ENCODE measurements around the gene STN1. TPM values are rescaled to one million over a fixed set of nuclear protein-coding genes. Genes with fewer than 3 reads are reported as not detected.
A peak's percentile ranks its signal among the peaks of the same experiment; 100 is the strongest.

Gene STN1
- total and polyA plus RNA-seq, 2 of the 4 experiments (the other 2 are of a cell fraction), result 17.8 to 32.3 TPM

DNA sequence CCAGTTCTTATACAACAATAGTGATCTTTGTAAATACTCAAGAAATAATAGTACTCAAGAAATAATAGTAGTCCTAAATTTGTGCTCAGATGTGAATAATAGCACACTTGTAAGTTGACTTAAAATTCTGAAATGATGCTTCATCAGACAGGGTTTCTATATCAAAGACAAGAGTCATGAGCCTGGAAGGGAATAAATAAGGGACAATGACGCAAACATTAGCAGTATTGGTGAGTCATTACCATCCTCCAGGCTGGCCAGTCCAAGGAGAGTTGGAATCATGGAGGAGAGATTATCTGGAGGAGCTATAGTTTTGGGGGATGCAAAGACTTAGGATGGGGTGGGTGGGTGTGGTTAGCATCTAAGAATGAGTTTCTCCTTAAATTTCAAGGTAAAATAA lies 56.5 kb downstream of the STN1 start:
- Histone ChIP-seq H2AK5ac (ENCODE audit: low read depth, low read length) (no peak overlapping the region), H3K14ac (replicated peaks; ENCODE audit: low read depth, low read length) (no peak overlapping the region), H4K5ac (ENCODE audit: low read depth, low read length) (no peak overlapping the region), H3K4me1 (ENCODE audit: control insufficient read depth, insufficient read depth, low read length) (no peaks in the 10 kb centered on the region), H3K9me3 (ENCODE audit: control insufficient read depth, insufficient read depth, low read length) (peaks cover 8% of the 10 kb centered on the region), H3K18ac (ENCODE audit: low read depth, low read length) (no peak overlapping the region), H2BK20ac (ENCODE audit: low read depth, low read length) (no peak overlapping the region), H3K9ac (ENCODE audit: low read depth, low read length) (no peak overlapping the region), H3K4me3 (ENCODE audit: insufficient read depth, low read depth, low read length) (no peak overlapping the region), H2BK120ac (ENCODE audit: low read depth, low read length) (no peak overlapping the region), H3K36me3 (ENCODE audit: control insufficient read depth, insufficient read depth, low read length) (no peaks in the 10 kb centered on the region), H3K27ac (ENCODE audit: insufficient read depth, low read length) (no peak overlapping the region), H2AK9ac (replicated peaks; ENCODE audit: low read depth, low read length, poor library complexity) (no peak overlapping the region), H2BK15ac (ENCODE audit: low read depth, low read length) (no peak overlapping the region), H4K91ac (ENCODE audit: insufficient read depth, low read depth, low read length) (no peak overlapping the region), H4K20me1 (ENCODE audit: insufficient read depth, low read length) (no peaks in the 10 kb centered on the region), H2AFZ (replicated peaks; ENCODE audit: low read length, poor library complexity) (no peak overlapping the region), H3K79me1 (ENCODE audit: low read depth in 1 of 2, low read length in 2 of 2) (no peaks in the 10 kb centered on the region), H3K23ac (ENCODE audit: low read depth, low read length) (no peak overlapping the region), H3K4ac (ENCODE audit: low read depth, low read length) (no peak overlapping the region), H3K9me1 (ENCODE audit: insufficient read depth, low read length) (no peaks in the 10 kb centered on the region; the same call in 1 of the 2 replicates), H4K8ac (ENCODE audit: low read depth in 2 of 2, low read length in 2 of 2) (no peak overlapping the region), H3K4me2 (ENCODE audit: low read depth, low read length) (no peak overlapping the region), H3K56ac (ENCODE audit: extremely low read depth, insufficient read depth, low read length) (no peak overlapping the region), H3K27me3 (ENCODE audit: control insufficient read depth, insufficient read depth, low read length) (no peaks in the 10 kb centered on the region), H2BK5ac (ENCODE audit: low read depth, low read length, poor library complexity, severe bottlenecking) (no peak overlapping the region)
- in situ Hi-C loops (cut with MboI; ENCODE audit: low sequenced_read_pairs) (no loop called here), dilution Hi-C loops (cut with HindIII; ENCODE audit: low sequenced_read_pairs, unreplicated experiment) (loop anchor here (25.0 kb wide), 1 partner anchor 149 kb away; no protein-coding TSS in a partner anchor), intact Hi-C loops (cut with micrococcal nuclease) (no loop called here)
- ChIA-PET CTCF (no interaction called here), POLR2A (ENCODE audit: unreplicated experiment) (no interaction called here)
- BruUV-seq (replicated peaks), result no TSS peak
- WGBS, 2 experiments (ENCODE audit: extremely low coverage in 2 of 2, insufficient read length in 1 of 2), result no CpG with 5 or more reads among the region's 1 CpG
- ATAC-seq (ENCODE audit: low read depth) (0 out of 2 replicates have a peak, but pooled peaks have one; percentile 13), DNase-seq (peak; percentile 84)
- TF ChIP-seq BHLHE40 (IDR thresholded peaks at IDR 0.05; ENCODE audit: low read depth, low read length) (peak; percentile 44; the same call in 1 of the 2 replicates), CEBPB (IDR thresholded peaks at IDR 0.05; ENCODE audit: low read depth, low read length) (peak; percentile 73), NFE2L2 (IDR thresholded peaks at IDR 0.05; ENCODE audit: low read depth, low read length) (no peak), SMC3 (IDR thresholded peaks at IDR 0.05; ENCODE audit: low read depth, low read length) (no peak), MAZ (IDR thresholded peaks at IDR 0.05; ENCODE audit: borderline replicate concordance, low read depth, low read length) (no peak), RCOR1 (IDR thresholded peaks at IDR 0.05; ENCODE audit: insufficient replicate concordance, low read length) (no peak), FOS (IDR thresholded peaks at IDR 0.05; ENCODE audit: low read depth, low read length) (peak; percentile 86), RAD21 (IDR thresholded peaks at IDR 0.05; ENCODE audit: low read length) (no peak)

All from IMR-90 (cell line).